Measurements from ENCODE around the gene TRABD. TPM values are rescaled to one million over a fixed set of nuclear protein-coding genes. Genes with fewer than 3 reads are reported as not detected.
A peak's percentile ranks its signal among the peaks of the same experiment; 100 is the strongest.

TRABD gene
- total RNA-seq, 1 donor from 2014 or later: 33.1 TPM

DNA sequence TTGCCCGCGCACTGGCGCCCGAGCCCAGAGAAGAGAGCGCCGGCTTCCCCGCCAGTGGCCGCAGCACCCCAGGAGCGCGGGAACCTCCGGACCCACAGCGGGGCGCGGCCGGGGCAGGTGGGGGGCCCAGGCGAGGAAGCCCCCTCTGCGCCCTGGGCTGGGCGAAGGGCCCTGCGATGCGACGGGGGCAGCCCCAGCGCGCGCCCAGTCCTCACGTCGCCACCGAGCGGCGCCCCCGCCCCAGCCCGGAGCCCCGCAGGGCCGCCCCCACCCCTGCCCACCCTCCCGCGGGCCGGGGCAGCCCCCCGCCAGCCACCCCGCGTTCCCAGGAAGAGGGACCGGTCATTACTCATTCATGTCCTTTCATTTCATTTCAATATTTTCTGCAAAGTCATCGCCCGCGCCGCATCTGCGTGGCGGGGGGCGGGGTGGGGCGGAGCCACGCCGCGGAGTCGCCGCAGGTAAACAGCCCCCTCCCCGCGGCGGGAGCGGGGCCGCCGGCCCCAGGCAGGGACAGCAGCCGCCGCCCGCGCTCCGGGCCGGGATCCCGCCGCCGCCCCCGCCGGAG lies 15.9 kb upstream of the TRABD start:
- DNase-seq (ENCODE audit: low spot score): no peak
- no peak overlapping the region for H3K27ac Mint-ChIP-seq (ENCODE audit: unreplicated experiment)
- H3K4me1 Mint-ChIP-seq (ENCODE audit: unreplicated experiment): no peaks in the 10 kb centered on the region
- H3K4me3 Mint-ChIP-seq (ENCODE audit: unreplicated experiment): no peak overlapping the region
- TF ChIP-seq, protein P1, sequence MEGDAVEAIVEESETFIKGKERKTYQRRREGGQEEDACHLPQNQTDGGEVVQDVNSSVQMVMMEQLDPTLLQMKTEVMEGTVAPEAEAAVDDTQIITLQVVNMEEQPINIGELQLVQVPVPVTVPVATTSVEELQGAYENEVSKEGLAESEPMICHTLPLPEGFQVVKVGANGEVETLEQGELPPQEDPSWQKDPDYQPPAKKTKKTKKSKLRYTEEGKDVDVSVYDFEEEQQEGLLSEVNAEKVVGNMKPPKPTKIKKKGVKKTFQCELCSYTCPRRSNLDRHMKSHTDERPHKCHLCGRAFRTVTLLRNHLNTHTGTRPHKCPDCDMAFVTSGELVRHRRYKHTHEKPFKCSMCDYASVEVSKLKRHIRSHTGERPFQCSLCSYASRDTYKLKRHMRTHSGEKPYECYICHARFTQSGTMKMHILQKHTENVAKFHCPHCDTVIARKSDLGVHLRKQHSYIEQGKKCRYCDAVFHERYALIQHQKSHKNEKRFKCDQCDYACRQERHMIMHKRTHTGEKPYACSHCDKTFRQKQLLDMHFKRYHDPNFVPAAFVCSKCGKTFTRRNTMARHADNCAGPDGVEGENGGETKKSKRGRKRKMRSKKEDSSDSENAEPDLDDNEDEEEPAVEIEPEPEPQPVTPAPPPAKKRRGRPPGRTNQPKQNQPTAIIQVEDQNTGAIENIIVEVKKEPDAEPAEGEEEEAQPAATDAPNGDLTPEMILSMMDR (IDR thresholded peaks at IDR 0.05; ENCODE audit: unreplicated experiment): no peak
- peaks cover 31% of the 10 kb centered on the region for H3K27me3 Mint-ChIP-seq (ENCODE audit: unreplicated experiment)
- no peaks in the 10 kb centered on the region for H3K9me3 Mint-ChIP-seq (ENCODE audit: unreplicated experiment)
- no peaks in the 10 kb centered on the region for H3K36me3 Mint-ChIP-seq (ENCODE audit: low read depth, unreplicated experiment)

DNA sequence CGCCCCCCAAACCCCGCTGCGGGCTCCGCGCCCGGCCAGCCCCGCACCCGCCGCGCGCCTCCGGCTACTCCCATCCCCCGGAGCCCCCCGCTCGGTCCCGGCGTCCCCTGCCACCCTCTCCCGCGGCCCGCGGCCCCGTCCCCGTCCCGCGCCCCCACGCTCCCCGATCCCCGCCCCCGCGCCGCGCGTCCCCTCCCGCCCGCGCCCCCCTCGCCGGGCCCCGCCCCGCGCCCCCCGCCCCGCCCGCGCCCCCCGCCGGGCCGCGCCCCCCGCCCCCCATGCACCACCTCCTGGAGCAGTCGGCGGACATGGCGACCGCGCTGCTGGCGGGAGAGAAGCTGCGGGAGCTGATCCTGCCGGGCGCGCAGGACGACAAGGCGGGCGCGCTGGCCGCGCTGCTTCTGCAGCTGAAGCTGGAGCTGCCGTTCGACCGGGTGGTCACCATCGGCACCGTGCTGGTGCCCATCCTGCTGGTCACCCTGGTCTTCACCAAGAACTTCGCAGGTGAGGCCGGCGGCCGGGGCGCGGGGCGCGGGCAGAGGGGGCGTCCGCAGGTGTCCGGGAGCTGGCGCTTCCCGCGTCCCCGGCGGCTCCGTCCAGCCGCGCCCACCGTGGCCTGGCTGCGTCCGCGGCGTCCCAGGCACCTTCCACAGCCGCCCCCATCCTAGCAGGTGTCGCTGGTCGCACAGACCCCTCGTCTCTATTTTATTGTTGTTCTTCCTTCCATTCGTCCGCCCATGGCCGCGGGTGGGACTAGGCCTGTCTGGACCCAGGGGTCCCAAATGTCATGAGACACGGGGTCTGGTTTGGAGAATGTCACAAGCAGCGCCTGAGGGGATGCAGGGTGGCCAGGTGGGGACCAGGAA lies 15.0 kb upstream of the TRABD start, which contains the start of gene PANX2:
Gene PANX2 (plus strand): TSS at position 279 of the 866 bp plus-strand sequence. CDS start 0 bp downstream, at position 279.
- TF ChIP-seq, protein P1 (IDR thresholded peaks at IDR 0.05; ENCODE audit: unreplicated experiment): no peak
- H3K27me3 Mint-ChIP-seq (ENCODE audit: unreplicated experiment): peaks cover 29% of the 10 kb centered on the region
- H3K27ac Mint-ChIP-seq (ENCODE audit: unreplicated experiment): no peak within 1 kb of the TSS
- no peaks in the 10 kb centered on the region for H3K4me1 Mint-ChIP-seq (ENCODE audit: unreplicated experiment)
- no peak for DNase-seq (ENCODE audit: low spot score)
- H3K9me3 Mint-ChIP-seq (ENCODE audit: unreplicated experiment): no peaks in the 10 kb centered on the region
- H3K4me3 Mint-ChIP-seq (ENCODE audit: unreplicated experiment): peak within 1 kb of the TSS; percentile 85
- no peaks in the 10 kb centered on the region for H3K36me3 Mint-ChIP-seq (ENCODE audit: low read depth, unreplicated experiment)

DNA sequence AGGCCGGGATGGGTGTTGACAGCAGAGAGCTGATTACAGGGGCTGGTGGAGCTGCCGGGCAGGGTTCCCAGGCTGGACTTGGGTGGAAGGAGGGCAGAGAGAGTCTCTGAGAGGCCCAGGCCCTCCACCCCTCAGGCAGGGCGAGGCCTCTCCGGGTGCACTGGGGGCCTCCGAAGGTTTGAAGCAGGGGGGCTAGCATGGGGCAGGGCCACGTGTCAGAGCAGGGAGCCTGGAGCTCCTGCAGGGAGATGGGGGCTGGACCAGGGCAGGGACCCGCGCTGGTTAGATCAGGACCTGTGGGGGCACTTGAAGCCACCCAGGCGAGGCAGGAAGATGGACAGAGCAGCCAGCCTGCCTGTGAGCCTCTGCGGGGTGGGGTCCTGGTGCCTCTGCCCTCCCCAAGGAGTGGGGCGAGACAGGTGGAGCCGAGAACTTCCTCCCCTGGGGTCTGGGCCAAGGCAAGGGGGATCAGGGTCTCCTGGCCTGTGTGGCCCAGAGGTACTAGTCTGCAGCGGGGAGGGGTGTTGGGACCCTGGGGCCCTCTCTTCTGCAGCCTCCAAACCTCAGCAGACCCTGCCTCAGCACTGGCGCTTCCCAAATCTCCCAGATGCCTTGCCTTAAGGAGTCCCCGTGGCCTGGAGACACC lies 14.3 kb upstream of the TRABD start:
- Mint-ChIP-seq H3K4me3 (ENCODE audit: unreplicated experiment) (peak overlapping the region; percentile 85), H3K27me3 (ENCODE audit: unreplicated experiment) (peaks cover 31% of the 10 kb centered on the region), H3K36me3 (ENCODE audit: low read depth, unreplicated experiment) (no peaks in the 10 kb centered on the region), H3K9me3 (ENCODE audit: unreplicated experiment) (no peaks in the 10 kb centered on the region), H3K4me1 (ENCODE audit: unreplicated experiment) (no peaks in the 10 kb centered on the region), H3K27ac (ENCODE audit: unreplicated experiment) (no peak overlapping the region)
- no peak for DNase-seq (ENCODE audit: low spot score)
- TF ChIP-seq, protein P1 (IDR thresholded peaks at IDR 0.05; ENCODE audit: unreplicated experiment): no peak

DNA sequence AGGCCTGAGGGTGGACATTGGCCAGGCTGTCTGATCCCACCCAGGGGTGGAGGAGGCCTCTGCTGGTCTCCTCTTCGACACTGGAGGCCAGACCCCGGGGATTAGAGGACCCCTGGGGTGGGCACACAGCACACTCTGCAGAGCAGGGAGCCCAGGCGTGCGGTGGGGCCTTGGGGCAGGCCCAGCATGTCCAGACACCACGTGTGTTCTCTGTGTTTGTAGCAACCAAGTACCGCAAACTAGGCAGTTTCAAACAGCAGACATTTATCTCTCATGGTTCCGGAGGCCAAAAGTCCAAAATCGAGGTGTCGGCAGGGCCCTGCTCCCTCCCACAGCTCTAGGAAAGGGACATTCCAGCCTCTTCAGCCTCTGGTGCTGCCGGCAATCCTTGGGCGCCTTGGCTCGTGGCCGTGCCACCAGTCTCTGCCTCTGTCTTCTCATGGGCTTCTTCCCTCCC lies 13.7 kb upstream of the TRABD start:
- Mint-ChIP-seq H3K27ac (ENCODE audit: unreplicated experiment) (no peak overlapping the region), H3K27me3 (ENCODE audit: unreplicated experiment) (peaks cover 29% of the 10 kb centered on the region)

More for the DNA sequence above, 13.7 kb upstream of the TRABD start:
- Mint-ChIP-seq H3K36me3 (ENCODE audit: low read depth, unreplicated experiment) (no peaks in the 10 kb centered on the region), H3K4me1 (ENCODE audit: unreplicated experiment) (no peaks in the 10 kb centered on the region), H3K9me3 (ENCODE audit: unreplicated experiment) (no peaks in the 10 kb centered on the region), H3K4me3 (ENCODE audit: unreplicated experiment) (no peak overlapping the region)
- TF ChIP-seq, protein P1 (IDR thresholded peaks at IDR 0.05; ENCODE audit: unreplicated experiment): no peak
- DNase-seq (ENCODE audit: low spot score): no peak

Measured in endothelial cell (in vitro differentiated cells).